Gastrocnemius medialis (tissue), 4 donors: ENCODE data around the gene TBX15.

Experiments used
- POLR2A ChIP-seq, 2 donors: fragments of 450-650 bp; IDR thresholded peaks; one replicate each; pipeline ENCODE4 v1.6.1; 2017; ENCODE audit warnings: antibody characterized with exemption in 2 of 2, mild to moderate bottlenecking in 2 of 2, moderate library complexity in 2 of 2
- TF ChIP-seq, protein P1 (sequence below), 5 experiments: fragments of 450-650 bp in 3 of 5; fragments of 200-600 bp in 2 of 5; sonication (generic) in 2 of 5; IDR thresholded peaks in 4 of 5; conservative IDR thresholded peaks in 1 of 5; 1 replicate in 4 of 5; 2 replicates in 1 of 5; pipeline ENCODE4 v1.5.1; 2016 to 2019; ENCODE audit warnings: antibody characterized with exemption in 5 of 5, mild to moderate bottlenecking in 3 of 5, moderate library complexity in 3 of 5

DNA sequence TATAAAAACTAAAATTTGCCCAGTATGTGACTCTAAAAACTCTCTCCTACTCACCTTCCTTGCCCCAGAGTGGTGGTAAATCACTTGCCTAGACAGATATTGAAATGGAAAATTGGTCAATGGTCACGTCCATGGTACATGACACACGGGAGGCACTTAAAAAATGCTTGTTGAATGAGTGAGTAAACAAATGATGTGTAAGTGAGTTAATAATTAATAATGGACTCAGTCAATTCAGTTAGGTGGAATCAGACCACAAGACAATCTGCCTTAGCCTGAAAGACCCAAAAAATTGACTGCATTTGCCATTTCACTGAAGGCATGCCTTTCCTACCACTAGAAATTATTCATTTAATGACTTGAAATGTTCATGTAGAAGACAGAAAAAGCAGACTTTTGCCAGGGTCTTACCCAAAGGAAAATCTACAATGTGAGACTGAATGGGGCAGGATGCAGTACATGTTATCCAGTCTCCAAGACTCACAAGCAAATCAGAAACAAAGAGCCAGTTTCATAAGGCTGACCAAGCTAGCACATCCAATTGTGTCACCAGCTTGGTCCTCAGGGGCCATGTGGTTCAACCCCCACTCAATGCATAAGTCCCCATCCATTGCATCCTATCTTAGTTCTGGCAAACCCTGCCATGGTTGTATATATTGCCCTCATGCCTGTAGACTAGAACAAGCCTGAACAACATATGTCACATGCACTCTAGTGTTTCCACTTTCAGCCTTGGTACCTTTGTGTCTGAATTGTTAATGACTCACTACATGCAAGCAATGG, 73.6 kb downstream of the TBX15 start:
- TF ChIP-seq, protein P1, sequence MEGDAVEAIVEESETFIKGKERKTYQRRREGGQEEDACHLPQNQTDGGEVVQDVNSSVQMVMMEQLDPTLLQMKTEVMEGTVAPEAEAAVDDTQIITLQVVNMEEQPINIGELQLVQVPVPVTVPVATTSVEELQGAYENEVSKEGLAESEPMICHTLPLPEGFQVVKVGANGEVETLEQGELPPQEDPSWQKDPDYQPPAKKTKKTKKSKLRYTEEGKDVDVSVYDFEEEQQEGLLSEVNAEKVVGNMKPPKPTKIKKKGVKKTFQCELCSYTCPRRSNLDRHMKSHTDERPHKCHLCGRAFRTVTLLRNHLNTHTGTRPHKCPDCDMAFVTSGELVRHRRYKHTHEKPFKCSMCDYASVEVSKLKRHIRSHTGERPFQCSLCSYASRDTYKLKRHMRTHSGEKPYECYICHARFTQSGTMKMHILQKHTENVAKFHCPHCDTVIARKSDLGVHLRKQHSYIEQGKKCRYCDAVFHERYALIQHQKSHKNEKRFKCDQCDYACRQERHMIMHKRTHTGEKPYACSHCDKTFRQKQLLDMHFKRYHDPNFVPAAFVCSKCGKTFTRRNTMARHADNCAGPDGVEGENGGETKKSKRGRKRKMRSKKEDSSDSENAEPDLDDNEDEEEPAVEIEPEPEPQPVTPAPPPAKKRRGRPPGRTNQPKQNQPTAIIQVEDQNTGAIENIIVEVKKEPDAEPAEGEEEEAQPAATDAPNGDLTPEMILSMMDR (IDR thresholded peaks at IDR 0.05 in 4 of 5, conservative IDR thresholded peaks at IDR 0.05 in 1 of 5) = no peak
- TF ChIP-seq POLR2A (IDR thresholded peaks at IDR 0.05) = no peak
